GM12873 (cell line): ENCODE measurements around the gene ZDHHC3.

Source experiments
- CTCF ChIP-seq: IDR thresholded peaks from 2 replicates; pipeline ENCODE4 v1.5.1; 2012; ENCODE audit warnings: low read depth, mild to moderate bottlenecking, moderate library complexity, low read length, control low read depth; ENCODE audit not compliant: insufficient read depth; ENCODE audit errors: missing control alignments

Gene ZDHHC3

GRCh38 chr3:44926172-44926571 is 49.8 kb downstream of the ZDHHC3 start:
- no peak for TF ChIP-seq CTCF

- no peak for TF ChIP-seq CTCF
Measured at GRCh38 chr3:44924457-44925084, 51.4 kb downstream of the ZDHHC3 start.

GRCh38 chr3:44923632-44924456 is 52.1 kb downstream of the ZDHHC3 start:
- TF ChIP-seq CTCF: no peak

- no peak for TF ChIP-seq CTCF
Measured at GRCh38 chr3:44920081-44920480, 55.9 kb downstream of the ZDHHC3 start.

GRCh38 chr3:44918581-44918980 is 57.4 kb downstream of the ZDHHC3 start:
- TF ChIP-seq CTCF: peak; percentile 7

- TF ChIP-seq CTCF: no peak
Measured at GRCh38 chr3:44918087-44918486, 57.9 kb downstream of the ZDHHC3 start.

GRCh38 chr3:44915702-44916438 is 60.1 kb downstream of the ZDHHC3 start:
- no peak for TF ChIP-seq CTCF
